ENCODE measurements around the gene L1CAM. TPM values are rescaled to one million over a fixed set of nuclear protein-coding genes. Genes with fewer than 3 reads are reported as not detected.

The L1CAM gene
- total and polyA plus RNA-seq, 12 donors: 1.1 to 5.6 (median 2.7) TPM

GRCh38 chrX:153816831-153817690, 68.9 kb downstream of the L1CAM start:
- no peak for ATAC-seq
- DNase-seq: no peak
- no peak for TF ChIP-seq CTCF (IDR thresholded peaks at IDR 0.05)
- H3K4me1 ChIP-seq: peaks cover 0 to 7% (median 0%) of the 10 kb centered on the region in 9 donors
- no peak overlapping the region for H3K4me3 ChIP-seq
- H3K9me3 ChIP-seq: no peaks in the 10 kb centered on the region
- peaks cover 0 to 68% (median 0%) of the 10 kb centered on the region in 7 donors for H3K27me3 ChIP-seq
- no peaks in the 10 kb centered on the region for H3K36me3 ChIP-seq
- intact Hi-C loops (cut with DNase I): loop anchor here in 2 of 10 donors (5.0 to 10.0 kb wide), 2 partner anchors 108 to 1395 kb away; partner anchors contain the start of gene ARHGAP4 (in 1 of the 2)
- WGBS, 2 donors: 65 to 67% methylated on average over 25 of the region's 25 CpGs
- H3K27ac ChIP-seq: no peak overlapping the region

DNA sequence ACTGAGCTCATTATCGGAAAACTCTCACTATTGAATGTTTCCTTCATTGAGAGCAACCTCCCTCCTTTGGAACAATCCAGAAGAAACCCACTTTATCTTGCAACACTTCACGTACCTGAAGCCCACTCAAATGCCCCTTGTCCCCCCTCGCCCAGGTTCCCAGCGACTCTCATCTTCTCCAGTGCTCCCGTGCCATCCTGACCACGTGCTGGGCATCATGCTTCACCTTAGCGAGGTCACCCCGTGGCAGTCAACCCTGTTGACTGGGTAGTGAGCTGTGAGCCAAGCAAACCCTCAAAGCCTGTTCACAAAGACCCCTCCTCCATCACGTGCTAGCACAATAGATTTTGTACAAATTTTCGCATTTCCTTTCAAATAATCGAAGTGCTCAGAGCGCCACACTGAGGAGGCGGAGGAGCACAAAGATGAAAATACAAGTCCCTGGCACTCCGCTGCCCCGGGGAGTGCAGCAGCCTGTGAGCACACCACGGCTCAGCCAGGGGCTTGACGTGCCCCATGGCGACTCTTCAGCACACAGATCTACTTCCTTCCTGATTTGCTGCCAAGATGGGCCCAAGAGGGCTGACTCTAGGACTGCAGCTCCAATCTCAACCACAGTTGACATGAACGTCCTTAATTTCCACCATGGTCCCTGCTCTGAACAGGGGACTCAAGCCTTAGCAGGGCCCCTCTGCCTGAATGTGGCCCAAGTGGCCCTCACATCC, 71.2 kb downstream of the L1CAM start:
- peaks cover 0 to 63% (median 0%) of the 10 kb centered on the region in 7 donors for H3K27me3 ChIP-seq
- ATAC-seq (no peak), DNase-seq (no peak)
- no peak for TF ChIP-seq CTCF (IDR thresholded peaks at IDR 0.05)
- no peak overlapping the region for H3K4me3 ChIP-seq
- WGBS, 2 donors: 75 to 82% methylated on average over 19 of the region's 19 CpGs
- no peaks in the 10 kb centered on the region for H3K36me3 ChIP-seq
- intact Hi-C loops (cut with DNase I): loop anchor here in 2 of 10 donors (5.0 to 10.0 kb wide), 2 partner anchors 110 to 1398 kb away; partner anchors contain the start of gene ARHGAP4 (in 1 of the 2)
- H3K9me3 ChIP-seq: no peaks in the 10 kb centered on the region
- H3K27ac ChIP-seq: no peak overlapping the region
- H3K4me1 ChIP-seq: peaks cover 0 to 7% (median 0%) of the 10 kb centered on the region in 9 donors

DNA sequence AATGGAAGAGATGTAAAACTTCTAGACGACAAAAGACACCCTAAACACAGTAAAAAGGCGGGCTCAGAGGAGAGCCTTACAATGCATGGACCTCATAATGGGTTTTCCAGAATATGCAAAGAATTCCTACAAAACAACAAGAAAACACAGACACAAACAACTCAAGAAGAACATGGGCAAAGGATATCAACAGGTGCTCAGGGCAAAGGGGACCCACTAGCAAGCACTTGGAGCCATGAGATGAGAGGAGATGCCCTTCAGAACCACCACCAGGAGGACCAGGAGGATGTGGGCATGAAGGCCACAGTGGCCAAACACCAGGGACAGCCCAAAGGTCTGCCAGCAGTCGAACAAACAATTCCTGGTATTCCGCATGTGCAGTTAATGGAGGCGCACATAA, 72.8 kb downstream of the L1CAM start:
- intact Hi-C loops (cut with DNase I): loop anchor here in 1 of 10 donors (10.0 kb wide), 1 partner anchor 112 kb away; the partner anchor contains the start of gene ARHGAP4
- WGBS, 2 donors: 99% methylated on average over 5 of the region's 5 CpGs

More for the DNA sequence above, 72.8 kb downstream of the L1CAM start:
- DNase-seq (no peak), ATAC-seq (no peak)
- H3K27ac ChIP-seq: no peak overlapping the region
- peaks cover 0 to 51% (median 0%) of the 10 kb centered on the region in 7 donors for H3K27me3 ChIP-seq
- no peak overlapping the region for H3K4me3 ChIP-seq
- no peak for TF ChIP-seq CTCF (IDR thresholded peaks at IDR 0.05)
- no peaks in the 10 kb centered on the region for H3K36me3 ChIP-seq
- H3K9me3 ChIP-seq: no peaks in the 10 kb centered on the region
- H3K4me1 ChIP-seq: no peaks in the 10 kb centered on the region

Measured in heart right ventricle (tissue), 16 donors.